Fibroblast of gingiva (primary cell): Measurements from ENCODE around the gene KERA.

Source experiments
- DNase-seq: peaks from one replicate; pipeline ENCODE4 v3.0.0-alpha.2; 2011; ENCODE audit warnings: low read depth

The KERA gene

GRCh38 chr12:91057368-91058165 lies at the start of gene KERA:
TSS of gene KERA (minus strand) at chr12:91058024. CDS start at chr12:91056281, 1,743 bp downstream.
- no peak for DNase-seq

GRCh38 chr12:91106283-91106682 lies 48.5 kb upstream of the KERA start:
- DNase-seq = no peak

DNA sequence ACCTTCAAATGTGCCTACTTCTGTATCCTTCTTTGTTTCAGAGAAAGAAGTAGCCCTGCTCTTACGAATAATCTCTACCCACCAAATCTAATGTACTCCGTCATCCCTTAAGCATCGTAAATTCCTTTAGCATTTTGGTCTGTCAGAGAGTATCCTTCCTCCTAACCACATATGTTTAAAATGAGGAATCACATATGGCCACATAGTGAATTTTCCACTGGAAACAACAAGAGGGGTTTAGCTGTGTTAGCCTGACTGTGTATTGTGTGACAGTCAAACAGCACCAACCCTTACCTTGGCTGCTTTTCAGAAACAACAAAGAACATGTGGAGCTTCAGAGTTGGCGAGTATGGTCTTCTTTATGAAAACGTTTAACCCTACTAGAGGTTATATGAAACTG lies 48.0 kb upstream of the KERA start:
- DNase-seq = peak; percentile 21

- DNase-seq = no peak
Measured at GRCh38 chr12:91104812-91105466, 47.1 kb upstream of the KERA start.

DNA sequence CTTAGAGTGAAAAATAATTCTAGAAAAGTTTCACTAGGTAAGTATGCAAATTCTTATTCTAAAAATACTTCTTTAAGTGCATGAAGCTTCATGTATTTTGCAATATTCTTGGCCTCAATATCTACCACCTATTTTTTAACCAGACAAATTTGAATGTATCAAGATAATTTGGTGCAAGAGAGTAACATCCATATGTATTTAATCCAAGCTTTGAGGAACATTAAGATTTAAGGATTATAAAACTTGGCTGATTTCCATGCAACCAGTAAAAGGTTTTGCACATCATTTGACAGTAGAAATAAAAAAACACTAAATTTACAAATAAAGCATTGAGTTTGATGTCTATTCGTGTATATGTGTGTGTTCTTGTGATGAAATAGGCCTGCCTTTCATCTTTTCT lies 45.8 kb upstream of the KERA start:
- DNase-seq = no peak

DNA sequence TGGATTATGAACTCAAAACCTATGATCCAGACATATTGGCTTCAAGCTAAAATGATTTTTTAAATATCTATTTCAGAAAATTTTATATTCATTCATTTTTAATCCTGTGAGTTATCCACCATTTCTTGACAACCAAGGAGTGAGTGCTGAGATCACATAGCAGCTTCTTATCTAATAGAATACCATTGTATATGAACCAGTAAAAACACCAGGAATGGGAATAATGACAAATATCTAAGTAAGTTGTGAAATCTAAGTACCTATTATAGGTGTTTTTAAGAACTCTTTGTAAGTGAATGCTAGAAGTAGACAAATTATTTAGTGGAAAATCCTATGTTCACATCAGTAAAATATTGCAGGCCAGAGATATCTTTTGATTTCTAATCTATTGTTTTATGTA lies 45.3 kb upstream of the KERA start:
- no peak for DNase-seq

DNA sequence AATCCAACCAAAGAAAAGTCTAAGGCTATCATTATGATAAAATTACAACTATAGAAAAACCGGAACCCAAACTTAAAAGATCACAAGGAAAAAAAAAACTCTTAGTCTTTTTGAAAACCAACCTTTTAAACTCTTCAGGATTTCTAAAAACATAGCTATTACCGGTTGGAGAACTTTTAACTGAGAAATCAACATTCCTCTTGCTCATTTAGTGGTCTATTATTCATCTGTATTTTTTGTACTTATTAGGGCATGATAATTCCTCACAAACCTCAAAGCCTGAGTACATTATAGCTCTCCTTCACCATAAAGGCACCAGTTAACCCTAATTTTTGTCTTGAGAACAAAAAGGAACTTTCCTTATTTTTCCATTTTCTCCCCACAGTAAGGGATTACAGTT lies 43.1 kb upstream of the KERA start:
- DNase-seq = no peak

GRCh38 chr12:91099836-91100235 lies 42.0 kb upstream of the KERA start:
- no peak for DNase-seq

GRCh38 chr12:91099341-91099740 lies 41.5 kb upstream of the KERA start:
- no peak for DNase-seq

GRCh38 chr12:91098941-91099340 lies 41.1 kb upstream of the KERA start:
- DNase-seq = peak; percentile 92

- no peak for DNase-seq
Measured at GRCh38 chr12:91098461-91098860, 40.6 kb upstream of the KERA start.

GRCh38 chr12:91094957-91095356 lies 37.1 kb upstream of the KERA start:
- no peak for DNase-seq

DNA sequence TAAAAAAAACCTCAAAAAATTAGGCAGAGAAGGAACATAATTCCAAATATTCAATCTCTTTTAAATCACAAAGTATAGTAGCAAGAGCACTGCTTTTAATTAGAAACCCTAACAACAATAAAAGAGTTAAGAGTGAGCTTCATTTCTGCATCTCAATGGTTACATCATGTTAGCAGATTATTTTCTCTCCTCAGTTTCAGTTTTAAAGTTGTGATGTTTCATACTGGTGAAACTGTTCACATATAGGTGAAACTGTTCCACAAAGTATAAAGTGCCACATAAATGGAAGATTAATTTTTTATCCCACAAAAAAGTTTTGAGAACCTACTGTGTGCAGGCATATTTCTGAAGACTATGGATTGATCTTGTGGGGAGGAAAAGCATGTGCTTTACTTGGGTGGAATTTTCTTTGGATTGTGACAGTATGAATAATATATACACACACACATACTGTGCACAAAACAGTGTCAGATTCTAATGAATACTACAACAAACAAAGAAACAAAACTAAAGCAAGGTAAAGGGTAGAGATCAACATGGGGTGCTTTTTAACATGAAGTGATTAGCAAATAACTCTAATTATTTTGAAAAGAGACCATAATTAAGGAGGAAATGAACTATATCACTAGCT lies 36.3 kb upstream of the KERA start:
- no peak for DNase-seq

- DNase-seq = no peak
Measured at GRCh38 chr12:91093341-91093740, 35.5 kb upstream of the KERA start.

- no peak for DNase-seq
Measured at GRCh38 chr12:91091916-91092715, 34.3 kb upstream of the KERA start.

DNA sequence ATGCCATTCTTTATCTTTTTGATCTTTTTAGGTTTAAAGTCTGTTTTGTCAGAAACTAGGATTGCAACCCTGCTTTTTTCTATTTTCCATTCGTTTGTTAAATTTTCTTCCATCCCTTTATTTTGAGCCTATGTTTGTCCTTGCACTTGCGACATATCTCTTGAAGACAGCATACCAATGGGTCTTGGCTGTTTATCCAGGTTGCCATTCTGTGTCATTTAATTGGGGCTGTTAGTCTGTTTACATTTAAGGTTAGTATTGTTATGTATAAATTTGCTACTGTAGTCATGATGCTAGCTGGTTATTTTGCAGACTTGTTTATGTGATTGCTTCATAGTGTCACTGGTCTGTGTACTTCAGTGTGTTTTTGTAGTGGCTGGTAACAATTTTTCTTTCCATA lies 32.1 kb upstream of the KERA start:
- DNase-seq = peak; percentile 2

DNA sequence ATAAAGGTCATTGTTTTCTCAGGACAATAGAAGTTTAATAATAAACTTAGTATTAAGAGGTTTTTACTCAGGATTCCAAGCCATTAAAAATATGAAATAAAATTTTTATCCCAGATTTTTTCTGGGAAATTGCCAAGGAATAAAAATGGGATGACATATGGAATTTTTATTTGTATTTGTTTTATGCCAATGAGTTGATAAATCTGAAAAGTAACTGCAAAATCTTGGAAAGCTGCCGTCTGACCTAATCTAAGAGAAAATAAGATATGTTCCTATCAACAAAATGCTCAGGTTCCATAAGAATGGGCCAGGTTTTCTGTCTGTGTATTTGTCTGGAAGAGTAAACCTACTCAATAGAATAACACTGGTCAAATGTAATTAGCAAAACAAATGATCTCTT lies 22.2 kb upstream of the KERA start:
- no peak for DNase-seq

- no peak for DNase-seq
Measured at GRCh38 chr12:91078501-91078900, 20.7 kb upstream of the KERA start.

DNA sequence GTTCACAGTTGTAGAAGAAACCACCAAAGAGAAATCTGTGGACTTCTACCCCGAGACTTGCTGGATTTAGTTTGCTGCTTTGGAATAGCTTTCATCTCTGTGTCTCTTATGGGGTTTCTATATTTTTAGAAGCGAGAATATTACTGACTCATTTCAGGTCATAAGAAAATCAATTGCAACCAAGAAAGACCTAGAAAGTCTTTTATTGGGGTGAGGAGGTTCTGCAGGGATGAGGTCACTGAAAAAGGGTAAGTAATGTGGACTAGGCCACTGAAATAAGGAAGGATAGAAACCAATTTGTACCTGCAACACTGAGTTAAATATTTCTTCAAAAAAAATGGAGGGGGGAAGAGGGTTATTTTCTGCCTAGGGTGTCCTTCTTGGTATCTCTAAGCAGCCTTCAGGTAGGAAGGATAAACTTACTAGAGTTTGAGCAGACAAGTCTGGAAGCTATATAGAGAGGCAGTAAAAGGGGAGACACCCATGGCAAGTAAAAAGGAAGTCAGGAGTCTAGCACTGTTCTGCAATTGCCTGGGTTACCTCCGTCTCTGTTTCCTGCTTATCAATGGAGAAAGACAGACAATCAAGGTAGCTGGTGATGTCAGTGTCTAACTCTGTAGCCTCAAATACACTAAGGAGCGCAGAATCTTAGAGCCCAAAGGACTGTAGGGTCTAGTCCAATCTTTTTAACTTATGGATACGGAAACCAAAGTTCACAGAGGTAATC lies 19.6 kb upstream of the KERA start:
- no peak for DNase-seq

DNA sequence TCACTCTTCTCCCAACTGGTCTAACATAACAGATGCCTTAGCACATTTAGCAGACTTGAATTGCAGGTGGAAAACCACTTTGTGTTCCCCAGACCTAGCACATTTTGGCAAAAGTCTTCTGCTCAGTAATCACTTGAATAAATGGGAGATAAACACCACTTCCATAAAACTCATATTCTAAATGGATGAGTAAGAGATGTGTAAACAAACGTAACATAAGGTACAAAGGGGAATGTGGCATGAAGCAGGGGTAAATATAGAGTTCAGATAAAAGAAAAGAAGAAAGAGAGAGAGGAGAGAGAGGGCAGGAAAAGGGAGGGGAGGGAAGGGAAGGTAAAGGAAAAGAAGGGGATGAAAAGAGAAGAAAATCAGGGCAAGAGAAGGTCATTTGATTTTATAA lies 17.0 kb upstream of the KERA start:
- no peak for DNase-seq

- peak; percentile 14 for DNase-seq
Measured at GRCh38 chr12:91074154-91074709, 16.4 kb upstream of the KERA start.
